Measurements from ENCODE around the gene SBF2.

- TF ChIP-seq, protein P1, sequence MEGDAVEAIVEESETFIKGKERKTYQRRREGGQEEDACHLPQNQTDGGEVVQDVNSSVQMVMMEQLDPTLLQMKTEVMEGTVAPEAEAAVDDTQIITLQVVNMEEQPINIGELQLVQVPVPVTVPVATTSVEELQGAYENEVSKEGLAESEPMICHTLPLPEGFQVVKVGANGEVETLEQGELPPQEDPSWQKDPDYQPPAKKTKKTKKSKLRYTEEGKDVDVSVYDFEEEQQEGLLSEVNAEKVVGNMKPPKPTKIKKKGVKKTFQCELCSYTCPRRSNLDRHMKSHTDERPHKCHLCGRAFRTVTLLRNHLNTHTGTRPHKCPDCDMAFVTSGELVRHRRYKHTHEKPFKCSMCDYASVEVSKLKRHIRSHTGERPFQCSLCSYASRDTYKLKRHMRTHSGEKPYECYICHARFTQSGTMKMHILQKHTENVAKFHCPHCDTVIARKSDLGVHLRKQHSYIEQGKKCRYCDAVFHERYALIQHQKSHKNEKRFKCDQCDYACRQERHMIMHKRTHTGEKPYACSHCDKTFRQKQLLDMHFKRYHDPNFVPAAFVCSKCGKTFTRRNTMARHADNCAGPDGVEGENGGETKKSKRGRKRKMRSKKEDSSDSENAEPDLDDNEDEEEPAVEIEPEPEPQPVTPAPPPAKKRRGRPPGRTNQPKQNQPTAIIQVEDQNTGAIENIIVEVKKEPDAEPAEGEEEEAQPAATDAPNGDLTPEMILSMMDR (IDR thresholded peaks at IDR 0.05 in 4 of 5, conservative IDR thresholded peaks at IDR 0.05 in 1 of 5) = peak in 1 of 5 experiments; percentile 13
- TF ChIP-seq POLR2A (IDR thresholded peaks at IDR 0.05) = peak; percentile 70 to 82
These were observed at the start of gene SBF2 for GRCh38 chr11:10293423-10294289.

All from gastrocnemius medialis (tissue), 4 donors.